ENCODE results near the gene IRX3. TPM values are rescaled to one million over a fixed set of nuclear protein-coding genes. Genes with fewer than 3 reads are reported as not detected.

Gene IRX3
- total and polyA plus RNA-seq, 2 of the 8 experiments (the other 6 are each of a cell fraction or from before 2014, with no cell fraction given): 0.50 to 1.6 TPM

GRCh38 chr16:54288030-54288834 is 1.6 kb upstream of the IRX3 start (continued):
- TF ChIP-seq POLR2AphosphoS5 (IDR thresholded peaks at IDR 0.05; ENCODE audit: low read depth, low read length) (no peak), CREB1 (IDR thresholded peaks at IDR 0.05) (0 out of 2 replicates have a peak, but pooled peaks have one; percentile 48)

Measured in H1 (cell line).